MM.1S (cell line): Measurements from ENCODE around the gene ERG.

Source experiments
- DNase-seq: peaks from one replicate; pipeline ENCODE4 v3.0.0-alpha.2; 2015
- H2AFZ ChIP-seq: fragments of 300-600 bp; sonication (generic); 2 replicates; pipeline ENCODE4 v1.6.0; 2016; ENCODE audit warnings: antibody characterized with exemption, low read length
- H3F3A ChIP-seq: fragments of 300-600 bp; sonication (generic); 2 replicates; pipeline ENCODE4 v1.6.1; 2016; ENCODE audit warnings: mild to moderate bottlenecking, antibody characterized with exemption, low read length, moderate library complexity, mixed read lengths; ENCODE audit not compliant: insufficient read depth
- H3K27ac ChIP-seq: fragments of 300-600 bp; sonication (generic); 2 replicates; pipeline ENCODE4 v1.5.1; 2016; ENCODE audit warnings: mild to moderate bottlenecking, low read length
- H3K27me3 ChIP-seq: fragments of 300-600 bp; sonication (generic); replicated peaks from 2 replicates; pipeline ENCODE4 v1.6.0; 2016; ENCODE audit warnings: low read length; ENCODE audit not compliant: insufficient read depth
- H3K36me3 ChIP-seq: fragments of 300-600 bp; sonication (generic); replicated peaks from 2 replicates; pipeline ENCODE4 v1.6.1; 2016; ENCODE audit warnings: mild to moderate bottlenecking, low read length, mixed read lengths; ENCODE audit not compliant: insufficient read depth
- H3K4me1 ChIP-seq: fragments of 300-600 bp; sonication (generic); 2 replicates; pipeline ENCODE4 v1.6.1; 2016; ENCODE audit warnings: low read length, mixed read lengths
- H3K4me2 ChIP-seq: fragments of 300-600 bp; sonication (generic); 2 replicates; pipeline ENCODE4 v1.6.0; 2016; ENCODE audit warnings: low read depth, low read length
- H3K4me3 ChIP-seq: fragments of 300-600 bp; sonication (generic); 2 replicates; pipeline ENCODE4 v1.5.1; 2016; ENCODE audit warnings: low read length, mixed read lengths
- H3K79me2 ChIP-seq: fragments of 300-600 bp; sonication (generic); 2 replicates; pipeline ENCODE4 v1.6.1; 2016; ENCODE audit warnings: mixed run types, low read length, mixed read lengths
- H3K9ac ChIP-seq: fragments of 300-600 bp; sonication (generic); 2 replicates; pipeline ENCODE4 v1.6.1; 2016; ENCODE audit warnings: low read length, mixed read lengths
- H3K9me2 ChIP-seq: fragments of 300-600 bp; sonication (generic); replicated peaks from 2 replicates; pipeline ENCODE4 v1.6.1; 2016; ENCODE audit warnings: mild to moderate bottlenecking, low read length, mixed read lengths; ENCODE audit not compliant: insufficient read depth
- H3K9me3 ChIP-seq: fragments of 300-600 bp; sonication (generic); replicated peaks from 2 replicates; pipeline ENCODE4 v1.6.1; 2016; ENCODE audit warnings: mild to moderate bottlenecking, low read length, mixed read lengths; ENCODE audit not compliant: insufficient read depth
- H4K20me1 ChIP-seq: fragments of 300-600 bp; sonication (generic); 2 replicates; pipeline ENCODE4 v1.6.1; 2016; ENCODE audit warnings: mild to moderate bottlenecking, low read length, moderate library complexity, mixed read lengths; ENCODE audit not compliant: insufficient read depth
- EZH2 ChIP-seq: fragments of 300-600 bp; sonication (generic); optimal IDR thresholded peaks from 2 replicates; pipeline ENCODE3; 2017; ENCODE audit warnings: low read depth, mild to moderate bottlenecking, antibody characterized with exemption, low read length, mixed read lengths
- EZH2phosphoT487 ChIP-seq: fragments of 300-600 bp; sonication (generic); IDR thresholded peaks from 2 replicates; pipeline ENCODE4 v1.6.1; 2018; ENCODE audit warnings: antibody characterized with exemption, low read length
- TF ChIP-seq, protein P1 (sequence below): fragments of 300-600 bp; sonication (generic); IDR thresholded peaks from 2 replicates; pipeline ENCODE4 v1.5.1; 2016; ENCODE audit warnings: antibody characterized with exemption, low read length, mixed read lengths

Gene ERG

DNA sequence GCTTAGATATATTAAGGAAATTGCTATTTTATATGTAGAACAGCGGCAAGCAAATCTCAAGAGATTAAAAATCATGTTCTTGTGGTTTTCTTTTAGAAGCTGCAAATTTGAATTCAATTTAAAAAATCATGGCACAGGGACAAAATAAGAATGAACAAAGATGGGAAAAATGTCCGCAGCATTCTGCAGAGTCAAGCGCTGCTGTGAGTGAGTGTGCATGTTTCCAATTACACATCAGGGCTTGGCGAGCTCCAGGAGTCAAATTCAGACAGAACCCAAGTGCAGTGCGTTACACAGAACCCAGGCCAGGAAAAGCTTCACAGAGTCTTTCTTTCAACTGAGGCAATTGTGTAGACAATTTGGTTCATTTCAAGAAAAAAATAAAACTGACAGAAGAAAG lies 33.3 kb upstream of the ERG start:
- H3K4me1 ChIP-seq = no peaks in the 10 kb centered on the region
- H3K4me2 ChIP-seq = no peak overlapping the region
- H3K9ac ChIP-seq = no peak overlapping the region
- no peak overlapping the region for H3K27ac ChIP-seq
- H3K79me2 ChIP-seq = no peaks in the 10 kb centered on the region
- no peaks in the 10 kb centered on the region for H4K20me1 ChIP-seq
- no peaks in the 10 kb centered on the region for H3K9me3 ChIP-seq
- no peak overlapping the region for H3K4me3 ChIP-seq
- no peak for DNase-seq
- no peaks in the 10 kb centered on the region for H3K9me2 ChIP-seq
- H2AFZ ChIP-seq = no peak overlapping the region
- TF ChIP-seq EZH2phosphoT487 = no peak
- no peak for TF ChIP-seq EZH2
- TF ChIP-seq, protein P1, sequence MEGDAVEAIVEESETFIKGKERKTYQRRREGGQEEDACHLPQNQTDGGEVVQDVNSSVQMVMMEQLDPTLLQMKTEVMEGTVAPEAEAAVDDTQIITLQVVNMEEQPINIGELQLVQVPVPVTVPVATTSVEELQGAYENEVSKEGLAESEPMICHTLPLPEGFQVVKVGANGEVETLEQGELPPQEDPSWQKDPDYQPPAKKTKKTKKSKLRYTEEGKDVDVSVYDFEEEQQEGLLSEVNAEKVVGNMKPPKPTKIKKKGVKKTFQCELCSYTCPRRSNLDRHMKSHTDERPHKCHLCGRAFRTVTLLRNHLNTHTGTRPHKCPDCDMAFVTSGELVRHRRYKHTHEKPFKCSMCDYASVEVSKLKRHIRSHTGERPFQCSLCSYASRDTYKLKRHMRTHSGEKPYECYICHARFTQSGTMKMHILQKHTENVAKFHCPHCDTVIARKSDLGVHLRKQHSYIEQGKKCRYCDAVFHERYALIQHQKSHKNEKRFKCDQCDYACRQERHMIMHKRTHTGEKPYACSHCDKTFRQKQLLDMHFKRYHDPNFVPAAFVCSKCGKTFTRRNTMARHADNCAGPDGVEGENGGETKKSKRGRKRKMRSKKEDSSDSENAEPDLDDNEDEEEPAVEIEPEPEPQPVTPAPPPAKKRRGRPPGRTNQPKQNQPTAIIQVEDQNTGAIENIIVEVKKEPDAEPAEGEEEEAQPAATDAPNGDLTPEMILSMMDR = no peak
- H3F3A ChIP-seq = no peaks in the 10 kb centered on the region
- no peaks in the 10 kb centered on the region for H3K27me3 ChIP-seq
- no peaks in the 10 kb centered on the region for H3K36me3 ChIP-seq

DNA sequence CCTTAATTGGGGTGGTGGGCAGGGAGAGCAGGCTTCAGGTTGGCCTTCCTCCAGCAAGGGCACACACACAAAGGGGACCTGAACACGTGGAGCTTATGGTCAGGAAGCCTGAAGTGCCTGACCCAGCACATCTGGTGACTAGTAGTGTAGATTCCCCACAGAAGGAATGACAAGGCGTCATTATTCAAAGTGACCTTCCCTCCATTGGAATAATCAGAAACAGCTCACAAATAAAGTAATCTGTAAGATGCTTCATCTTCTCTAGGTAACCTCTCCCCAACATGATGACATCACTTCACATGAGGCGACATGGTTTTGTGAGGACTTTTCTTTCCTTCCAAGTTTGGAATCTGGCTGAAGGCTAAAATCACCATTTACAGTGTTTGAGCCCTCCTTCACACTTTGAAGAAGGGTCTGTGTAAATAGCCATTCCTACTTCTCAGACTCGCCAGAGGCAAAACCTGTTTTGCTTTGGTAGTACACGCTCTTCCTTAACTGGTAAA lies 32.8 kb upstream of the ERG start:
- Histone ChIP-seq H3K4me2 (no peak overlapping the region), H3K79me2 (no peaks in the 10 kb centered on the region), H3K9me2 (no peaks in the 10 kb centered on the region), H3K27me3 (no peaks in the 10 kb centered on the region), H3K4me3 (no peak overlapping the region), H3K9ac (no peak overlapping the region), H2AFZ (no peak overlapping the region), H3K9me3 (no peaks in the 10 kb centered on the region), H3K36me3 (no peaks in the 10 kb centered on the region), H4K20me1 (no peaks in the 10 kb centered on the region), H3K4me1 (no peaks in the 10 kb centered on the region), H3F3A (no peaks in the 10 kb centered on the region), H3K27ac (no peak overlapping the region)
- no peak for DNase-seq
- TF ChIP-seq EZH2 (no peak), EZH2phosphoT487 (no peak)
- TF ChIP-seq, protein P1 = no peak

DNA sequence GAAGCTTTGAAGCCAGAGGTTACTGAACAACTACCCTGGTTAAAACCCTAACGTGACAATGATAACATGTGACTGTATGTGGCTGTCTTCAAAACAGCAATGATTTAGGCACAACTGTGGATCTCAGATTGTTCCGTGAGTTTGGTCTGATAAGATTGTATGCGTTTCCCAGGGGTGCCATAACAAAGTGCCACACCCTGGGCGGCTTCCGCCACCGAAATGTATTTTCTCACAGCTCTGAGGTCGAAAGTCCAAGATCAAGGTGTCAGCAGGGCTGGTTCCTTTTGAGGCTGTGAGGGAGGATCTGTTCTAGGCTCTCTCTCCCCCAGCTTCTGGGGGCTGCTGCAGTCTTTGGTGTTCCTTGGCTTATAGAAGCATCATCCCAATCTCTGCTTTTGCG lies 29.5 kb upstream of the ERG start:
- Histone ChIP-seq H3K9me2 (no peaks in the 10 kb centered on the region), H3K9ac (no peak overlapping the region), H3F3A (no peaks in the 10 kb centered on the region), H3K4me3 (no peak overlapping the region), H3K36me3 (no peaks in the 10 kb centered on the region), H3K79me2 (no peaks in the 10 kb centered on the region), H3K9me3 (no peaks in the 10 kb centered on the region), H3K27me3 (no peaks in the 10 kb centered on the region), H4K20me1 (no peaks in the 10 kb centered on the region), H3K4me1 (no peaks in the 10 kb centered on the region), H2AFZ (no peak overlapping the region), H3K4me2 (no peak overlapping the region), H3K27ac (no peak overlapping the region)
- TF ChIP-seq EZH2 (no peak), EZH2phosphoT487 (no peak)
- TF ChIP-seq, protein P1 = no peak
- no peak for DNase-seq
